Left ventricle myocardium superior (tissue), 1 donor: ENCODE data around the gene CMC1. TPM values are rescaled to one million over a fixed set of nuclear protein-coding genes. Genes with fewer than 3 reads are reported as not detected.

Experiments used
- ATAC-seq: fragments of 200-7000 bp; cut with Tn5 transposase; one replicate; pipeline ENCODE4 v1.9.1; 2020; ENCODE audit warnings: mild to moderate bottlenecking, moderate library complexity
- DNase-seq: peaks from one replicate; pipeline ENCODE4 v3.0.0-alpha.2; 2020
- intact Hi-C: fragments of 100-400 bp; cut with micrococcal nuclease; formaldehyde crosslinking; loops from one replicate; pipeline ENCODE4 v1.11.0; 2022
- total RNA-seq: library from RNA; stranded (reverse); fragmentation: NEBNext Ultra II Directional; extraction: Animal tissue kit (Norgen Biotek cat#: 25700); gene quantifications from one replicate; pipeline ENCODE4 v1.2.1, GENCODE V29; 2021
- donor health status: DM: no; HTN: yes; CAD: no; lungs with severe emphysema.

CMC1 gene
- total RNA-seq, 1 donor from 2014 or later = 35.9 TPM

GRCh38 chr3:28347374-28348264 is 106.2 kb downstream of the CMC1 start:
- intact Hi-C loops = no loop called here
- no peak for DNase-seq
- no peak for ATAC-seq

GRCh38 chr3:28348265-28348628 is 106.8 kb downstream of the CMC1 start:
- peak; percentile 85 for ATAC-seq
- DNase-seq = no peak
- intact Hi-C loops = no loop called here

- peak; percentile 98 for ATAC-seq
- DNase-seq = peak; percentile 97
- intact Hi-C loops = no loop called here
Measured at GRCh38 chr3:28348629-28349468, 107.4 kb downstream of the CMC1 start, which contains the start of the genes AZI2 and ZCWPW2. Gene AZI2 (minus strand): TSS chr3:28348824. CDS start chr3:28340617, 8,207 bp downstream. Gene ZCWPW2 (plus strand): TSS chr3:28348721. CDS start chr3:28413069, 64,348 bp downstream.

GRCh38 chr3:28349469-28350000 is 108.1 kb downstream of the CMC1 start:
- ATAC-seq (peak; percentile 18), DNase-seq (no peak)
- intact Hi-C loops = no loop called here

Other genes starting within 250 kb of the CMC1 start
- 3.1 TPM for gene ZCWPW2, start 107.1 kb downstream of the CMC1 start, total RNA-seq
- gene AZI2, start 107.2 kb downstream of the CMC1 start, total RNA-seq = 41.4 TPM